Subcutaneous abdominal adipose tissue (tissue), 5 donors: Measurements from ENCODE around the gene COASY.
"Not testable (repeated sequence)": the region's sequence is repeated elsewhere in the genome, so short reads cannot be mapped to it uniquely, and the experiment has no call there.

Source experiments
- H3K27ac ChIP-seq: one replicate; pipeline ENCODE4 v1.7.0; 2013; ENCODE audit warnings: low read depth, mild to moderate bottlenecking, inconsistent platforms, low read length, moderate library complexity
- H3K27me3 ChIP-seq, 5 donors: one replicate each; pipeline ENCODE4 v1.7.0; 2013; ENCODE audit warnings: low read length in 5 of 5, inconsistent platforms in 1 of 5; ENCODE audit not compliant: control insufficient read depth in 5 of 5, insufficient read depth in 4 of 5
- H3K36me3 ChIP-seq, 5 donors: one replicate each; pipeline ENCODE4 v1.7.0; 2013; ENCODE audit warnings: low read length in 5 of 5; ENCODE audit not compliant: control insufficient read depth in 5 of 5, insufficient read depth in 5 of 5
- H3K4me1 ChIP-seq, 5 donors: one replicate each; pipeline ENCODE4 v1.7.0; 2013; ENCODE audit warnings: low read length in 5 of 5, mild to moderate bottlenecking in 3 of 5, moderate library complexity in 1 of 5; ENCODE audit not compliant: control insufficient read depth in 5 of 5, insufficient read depth in 5 of 5
- H3K4me3 ChIP-seq, 5 donors: one replicate each; pipeline ENCODE4 v1.7.0; 2013; ENCODE audit warnings: low read length in 5 of 5, low read depth in 1 of 5
- H3K9ac ChIP-seq, 5 donors: one replicate each; pipeline ENCODE4 v1.7.0; 2013; ENCODE audit warnings: low read length in 5 of 5, mild to moderate bottlenecking in 4 of 5, moderate library complexity in 3 of 5
- H3K9me3 ChIP-seq, 5 donors: one replicate each; pipeline ENCODE4 v1.7.0; 2013; ENCODE audit warnings: low read length in 5 of 5; ENCODE audit not compliant: control insufficient read depth in 5 of 5
- donor health status: healthy.
- donor health status: healthy.
- donor health status: healthy.
- donor health status: healthy.
- donor health status: healthy.

The COASY gene

GRCh38 chr17:42538482-42538881 is 23.5 kb upstream of the COASY start:
- Histone ChIP-seq H3K9ac (no peak overlapping the region), H3K9me3 (no peaks in the 10 kb centered on the region)

GRCh38 chr17:42540558-42540957 is 21.4 kb upstream of the COASY start:
- H3K9ac ChIP-seq, H3K27me3 ChIP-seq, H3K27ac ChIP-seq, H3K4me3 ChIP-seq, H3K9me3 ChIP-seq: not testable (repeated sequence)
- Histone ChIP-seq H3K4me1 (peaks cover 6 to 25% (median 24%) of the 10 kb centered on the region in 5 donors), H3K36me3 (peaks cover 0 to 65% (median 52%) of the 10 kb centered on the region in 5 donors)

More at GRCh38 chr17:42538482-42538881, 23.5 kb upstream of the COASY start:
- no peak overlapping the region for H3K4me3 ChIP-seq
- H3K4me1 ChIP-seq = peaks cover 7 to 33% (median 28%) of the 10 kb centered on the region in 5 donors
- H3K36me3 ChIP-seq = peaks cover 0 to 54% (median 39%) of the 10 kb centered on the region in 5 donors
- no peaks in the 10 kb centered on the region for H3K27me3 ChIP-seq
- H3K27ac ChIP-seq = no peak overlapping the region

GRCh38 chr17:42541041-42541833 is 20.7 kb upstream of the COASY start:
- Histone ChIP-seq H3K9ac (no peak overlapping the region), H3K27ac (no peak overlapping the region), H3K27me3 (no peaks in the 10 kb centered on the region), H3K4me3 (no peak overlapping the region), H3K4me1 (peaks cover 2 to 26% (median 23%) of the 10 kb centered on the region in 5 donors), H3K9me3 (no peaks in the 10 kb centered on the region), H3K36me3 (peaks cover 0 to 65% (median 52%) of the 10 kb centered on the region in 5 donors)

- H3K9ac ChIP-seq = no peak overlapping the region
- H3K36me3 ChIP-seq = peaks cover 0 to 58% (median 47%) of the 10 kb centered on the region in 5 donors
- H3K9me3 ChIP-seq = no peaks in the 10 kb centered on the region
- H3K27me3 ChIP-seq = no peaks in the 10 kb centered on the region
- no peak overlapping the region for H3K4me3 ChIP-seq
- peaks cover 0 to 32% (median 19%) of the 10 kb centered on the region in 5 donors for H3K4me1 ChIP-seq
- no peak overlapping the region for H3K27ac ChIP-seq
Observed at GRCh38 chr17:42543190-42544079, 18.5 kb upstream of the COASY start.

DNA sequence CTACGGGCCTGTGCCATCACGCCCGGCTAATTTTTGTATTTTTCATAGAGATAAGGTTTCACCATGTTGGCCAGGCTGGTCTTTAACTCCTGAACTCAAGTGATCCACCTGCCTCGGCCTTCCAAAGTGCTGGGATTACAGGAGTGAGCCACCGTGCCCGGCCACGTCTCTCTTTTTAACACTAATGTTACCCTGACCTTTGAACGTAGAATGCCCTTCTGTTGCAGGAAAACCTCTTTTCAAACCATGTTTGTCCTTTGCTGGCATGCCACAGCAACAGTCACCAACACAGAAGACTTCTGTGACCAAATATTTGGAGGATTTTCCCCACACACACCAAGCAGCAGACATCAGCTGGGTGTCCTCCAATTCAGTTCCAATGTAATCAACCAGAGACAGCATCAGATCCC is 17.1 kb upstream of the COASY start:
- no peak overlapping the region for H3K4me3 ChIP-seq
- peaks cover 0 to 44% (median 34%) of the 10 kb centered on the region in 5 donors for H3K36me3 ChIP-seq
- H3K9me3 ChIP-seq = no peaks in the 10 kb centered on the region
- no peak overlapping the region for H3K27ac ChIP-seq
- no peak overlapping the region for H3K9ac ChIP-seq
- peaks cover 0 to 37% (median 25%) of the 10 kb centered on the region in 5 donors for H3K4me1 ChIP-seq
- H3K27me3 ChIP-seq = peaks cover 0 to 6% (median 0%) of the 10 kb centered on the region in 5 donors

DNA sequence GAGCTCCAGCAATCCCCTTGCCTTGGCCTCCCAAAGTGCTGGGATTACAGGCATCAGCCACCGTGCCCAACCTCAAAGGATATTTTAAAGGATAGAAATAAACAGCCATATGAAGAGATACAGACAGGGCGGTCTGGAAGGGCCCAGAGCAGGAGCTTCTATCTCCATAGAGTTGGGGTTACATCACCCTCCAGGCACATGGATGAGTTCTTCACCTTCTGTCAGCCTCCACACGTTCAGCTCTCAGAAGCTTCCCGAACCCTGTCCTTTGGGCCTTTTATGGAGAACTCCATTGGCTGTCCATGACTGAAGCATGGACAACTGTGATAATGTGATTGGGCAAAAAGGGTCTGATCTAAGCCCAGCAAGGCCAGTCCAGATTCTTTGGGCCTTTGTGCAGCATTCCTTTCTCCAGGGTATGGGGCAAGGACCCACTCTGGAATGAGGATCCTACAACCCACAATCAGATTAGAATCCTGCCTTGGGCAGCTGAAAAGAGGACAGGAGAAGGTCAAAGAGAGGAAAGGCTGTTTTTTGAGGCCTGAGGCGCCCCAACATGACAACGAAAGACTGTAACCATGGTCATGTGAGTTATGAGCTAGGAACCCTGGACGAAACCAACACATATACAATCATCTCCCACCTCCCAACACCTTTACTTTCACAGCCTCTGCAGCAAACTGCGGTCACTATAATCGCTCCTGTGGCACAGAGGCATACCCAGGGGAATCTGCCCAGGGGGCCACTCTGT is 16.0 kb upstream of the COASY start:
- not testable (repeated sequence) for H3K9me3 ChIP-seq, H3K9ac ChIP-seq, H3K27ac ChIP-seq, H3K27me3 ChIP-seq, H3K4me3 ChIP-seq
- Histone ChIP-seq H3K36me3 (peaks cover 0 to 39% (median 31%) of the 10 kb centered on the region in 5 donors), H3K4me1 (peaks cover 0 to 37% (median 25%) of the 10 kb centered on the region in 5 donors)

DNA sequence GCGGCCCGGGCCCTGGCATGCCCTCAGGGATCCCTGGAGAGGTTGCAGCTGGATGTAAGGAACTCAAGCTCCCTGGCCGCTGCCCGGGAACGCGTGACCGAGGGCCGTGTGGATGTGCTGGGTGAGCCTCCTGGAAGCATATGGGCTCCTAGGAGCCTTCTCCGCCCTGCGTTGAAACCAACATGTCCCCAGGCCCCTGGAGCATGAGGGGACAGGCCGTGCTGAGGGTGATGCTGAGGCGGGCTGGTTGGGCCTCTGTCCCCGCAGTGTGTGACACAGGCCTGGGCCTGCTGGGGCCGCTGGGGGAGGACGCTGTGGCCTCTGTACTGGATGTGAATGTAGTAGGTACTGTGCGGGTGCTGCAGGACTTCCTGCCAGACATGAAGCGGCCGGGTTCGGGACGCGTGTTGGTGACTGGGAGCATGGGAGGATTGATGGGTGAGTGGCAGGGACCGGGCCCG is 14.9 kb upstream of the COASY start:
- Histone ChIP-seq H3K27ac (no peak overlapping the region), H3K9me3 (no peaks in the 10 kb centered on the region), H3K36me3 (peaks cover 0 to 28% (median 22%) of the 10 kb centered on the region in 5 donors), H3K4me3 (no peak overlapping the region), H3K27me3 (peaks cover 0 to 6% (median 0%) of the 10 kb centered on the region in 5 donors), H3K9ac (no peak overlapping the region), H3K4me1 (peaks cover 0 to 42% (median 28%) of the 10 kb centered on the region in 5 donors)

DNA sequence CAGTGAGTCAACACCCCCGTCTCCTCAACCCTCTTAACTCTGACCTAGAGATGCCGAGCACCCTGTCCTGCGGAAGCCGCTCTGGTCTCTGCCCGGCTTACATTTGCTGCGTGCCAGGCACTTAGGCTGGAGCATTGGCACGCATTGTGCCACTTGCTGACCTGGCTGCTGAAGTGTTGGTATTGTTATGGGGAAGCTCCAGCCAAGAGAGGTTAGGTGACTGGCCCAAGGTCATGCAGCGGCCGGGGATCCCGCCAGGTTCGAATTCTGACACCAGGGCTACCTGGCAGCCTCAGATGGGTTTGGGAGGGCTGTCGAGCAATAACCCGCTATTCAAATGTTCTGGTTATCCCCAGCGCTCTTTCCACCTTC is 14.3 kb upstream of the COASY start:
- no peak overlapping the region for H3K27ac ChIP-seq
- H3K27me3 ChIP-seq = peaks cover 0 to 6% (median 0%) of the 10 kb centered on the region in 5 donors
- H3K9me3 ChIP-seq = no peaks in the 10 kb centered on the region
- H3K4me1 ChIP-seq = peaks cover 0 to 47% (median 33%) of the 10 kb centered on the region in 5 donors
- peaks cover 0 to 21% (median 21%) of the 10 kb centered on the region in 5 donors for H3K36me3 ChIP-seq
- H3K9ac ChIP-seq = no peak overlapping the region
- no peak overlapping the region for H3K4me3 ChIP-seq

GRCh38 chr17:42548070-42548837 is 13.7 kb upstream of the COASY start:
- peaks cover 0 to 16% (median 15%) of the 10 kb centered on the region in 5 donors for H3K36me3 ChIP-seq
- no peaks in the 10 kb centered on the region for H3K9me3 ChIP-seq
- peak overlapping the region in 2 of 5 donors; percentile 18 to 41 for H3K4me3 ChIP-seq
- no peak overlapping the region for H3K27ac ChIP-seq
- H3K27me3 ChIP-seq = peaks cover 0 to 6% (median 0%) of the 10 kb centered on the region in 5 donors
- H3K4me1 ChIP-seq = peaks cover 0 to 52% (median 37%) of the 10 kb centered on the region in 5 donors
- no peak overlapping the region for H3K9ac ChIP-seq
